EL (cell line): ENCODE results near the gene TP53.
"Not testable (repeated sequence)": the region's sequence is repeated elsewhere in the genome, so short reads cannot be mapped to it uniquely, and the experiment has no call there.

ENCODE experiments used
- DNase-seq: peaks from one replicate; pipeline ENCODE4 v3.0.0-alpha.2; 2016

The TP53 gene

DNA sequence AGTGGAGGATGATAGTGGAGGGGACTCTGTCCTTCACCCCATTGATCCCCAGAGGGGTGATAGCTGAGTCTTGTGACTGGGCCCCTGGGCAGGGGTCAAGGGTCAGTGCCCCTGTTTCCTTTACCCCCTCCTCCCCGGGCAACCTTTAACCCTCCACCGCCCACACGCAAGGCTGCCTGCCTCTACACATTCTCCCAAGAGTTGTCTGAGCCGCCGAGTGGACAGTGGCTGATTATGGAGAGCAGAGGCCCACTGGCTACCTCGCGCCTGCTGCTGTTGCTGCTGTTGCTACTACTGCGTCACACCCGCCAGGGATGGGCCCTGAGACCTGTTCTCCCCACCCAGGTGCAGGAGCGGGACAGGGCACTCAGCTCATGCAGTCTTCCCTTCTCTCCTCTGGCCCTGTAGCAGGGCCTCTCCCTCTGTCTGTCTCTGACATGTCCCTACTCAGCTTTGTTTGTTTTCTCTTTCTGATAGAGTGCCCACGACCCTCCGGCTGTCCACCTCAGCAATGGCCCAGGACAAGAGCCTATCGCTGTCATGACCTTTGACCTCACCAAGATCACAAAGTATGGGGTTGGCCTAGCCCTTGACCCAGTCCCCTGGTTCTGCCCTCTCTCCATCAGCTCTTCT lies 57.2 kb downstream of the TP53 start, which contains the start of gene SHBG:
Gene SHBG, plus strand, starts transcription at position 197 of the 633 bp plus-strand sequence. Its CDS starts 38 bp downstream, at position 235.
- DNase-seq = no peak

GRCh38 chr17:7627250-7628121 lies 59.8 kb downstream of the TP53 start, which contains the start of gene SAT2:
Gene SAT2 (minus strand): TSS chr17:7627821. CDS start chr17:7627635, 186 bp downstream.
- DNase-seq = peak; percentile 96

DNA sequence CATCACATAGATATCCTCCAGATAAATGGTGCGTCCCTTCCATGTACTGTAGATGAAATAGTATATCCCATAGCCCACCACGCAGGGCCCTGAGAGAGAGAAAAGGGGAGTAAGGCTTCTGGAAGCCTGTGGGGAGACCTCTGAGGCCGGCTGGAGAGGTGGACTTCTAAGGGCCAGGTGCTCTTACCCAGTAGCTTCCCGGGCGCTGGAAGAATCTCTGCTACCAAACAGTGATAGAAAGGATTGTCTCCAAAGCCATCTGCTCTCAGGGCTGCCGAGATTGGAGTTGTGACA lies 60.4 kb downstream of the TP53 start:
- DNase-seq = no peak

GRCh38 chr17:7626307-7626706 lies 61.0 kb downstream of the TP53 start:
- DNase-seq = no peak

DNA sequence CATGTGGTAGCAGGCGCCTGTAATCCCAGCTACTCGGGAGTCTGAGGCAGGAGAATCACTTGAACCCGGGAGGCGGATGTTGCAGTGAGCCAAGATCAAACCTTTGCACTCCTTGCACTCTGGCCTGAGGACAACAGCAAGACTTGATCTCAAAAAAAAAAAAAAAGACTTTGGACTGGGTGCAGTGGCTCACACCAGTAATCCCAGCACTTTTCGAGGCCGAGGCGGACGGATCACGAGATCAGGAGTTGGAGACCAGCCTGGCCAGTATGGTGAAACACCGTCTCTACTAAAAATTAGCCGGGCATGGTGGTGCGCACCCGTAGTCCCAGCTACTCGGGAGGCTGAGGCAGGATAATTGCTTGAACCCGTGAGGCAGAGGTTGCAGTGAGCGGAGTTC lies 61.5 kb downstream of the TP53 start:
- DNase-seq = not testable (repeated sequence)

GRCh38 chr17:7623661-7624060 lies 63.6 kb downstream of the TP53 start:
- DNase-seq = no peak

GRCh38 chr17:7620835-7621234 lies 66.5 kb downstream of the TP53 start:
- DNase-seq = no peak

DNA sequence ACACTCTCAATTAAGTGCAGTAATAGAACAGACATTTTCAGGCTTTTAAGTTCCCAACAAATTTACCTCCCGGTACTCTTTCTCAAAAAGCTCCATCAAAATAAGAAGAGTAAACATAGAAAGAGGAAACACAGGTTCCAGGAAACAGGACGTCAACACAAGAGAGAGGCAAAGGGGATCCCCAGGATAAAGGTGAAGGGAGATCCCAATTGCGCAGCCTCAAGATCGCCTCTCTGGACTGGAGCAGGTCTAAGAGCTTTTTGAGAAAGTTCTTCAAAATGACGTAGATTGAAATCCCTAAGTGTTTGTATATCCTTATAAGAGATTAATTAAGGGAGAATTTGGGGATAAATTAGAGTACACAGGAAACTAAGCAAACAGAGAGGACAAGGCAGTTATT lies 68.7 kb downstream of the TP53 start:
- no peak for DNase-seq
